NCI-H1105 (cell line): Measurements from ENCODE around the gene GRK3.
"Not testable (repeated sequence)": the region's sequence is repeated elsewhere in the genome, so short reads cannot be mapped to it uniquely, and the experiment has no call there.

Experiments
- DNase-seq: peaks from one replicate; lab custom pipeline; 2025; lab: John Stamatoyannopoulos, UW

Gene GRK3

GRCh38 chr22:25564320-25564978, at the start of gene GRK3:
TSS of gene GRK3 (plus strand) at chr22:25564675. CDS start at chr22:25565041, 366 bp downstream.
- DNase-seq: peak; percentile 41

GRCh38 chr22:25518000-25518663, 46.3 kb upstream of the GRK3 start:
- DNase-seq: no peak

- DNase-seq: no peak
Observed at GRCh38 chr22:25525376-25525775, 39.1 kb upstream of the GRK3 start.

- not testable (repeated sequence) for DNase-seq
Observed at GRCh38 chr22:25525804-25526584, 38.5 kb upstream of the GRK3 start.

GRCh38 chr22:25527016-25527415, 37.5 kb upstream of the GRK3 start:
- DNase-seq: not testable (repeated sequence)

GRCh38 chr22:25528068-25528467, 36.4 kb upstream of the GRK3 start:
- not testable (repeated sequence) for DNase-seq

- not testable (repeated sequence) for DNase-seq
Observed at GRCh38 chr22:25529059-25529458, 35.4 kb upstream of the GRK3 start.

GRCh38 chr22:25529541-25530137, 34.8 kb upstream of the GRK3 start:
- DNase-seq: not testable (repeated sequence)

GRCh38 chr22:25531677-25532076, 32.8 kb upstream of the GRK3 start:
- not testable (repeated sequence) for DNase-seq

GRCh38 chr22:25534724-25535123, 29.8 kb upstream of the GRK3 start:
- no peak for DNase-seq

- DNase-seq: no peak
Observed at GRCh38 chr22:25536589-25536988, 27.9 kb upstream of the GRK3 start.

GRCh38 chr22:25540166-25540907, 24.1 kb upstream of the GRK3 start:
- no peak for DNase-seq

GRCh38 chr22:25540908-25541660, 23.4 kb upstream of the GRK3 start:
- DNase-seq: no peak

- no peak for DNase-seq
Observed at GRCh38 chr22:25542191-25542590, 22.3 kb upstream of the GRK3 start.

- no peak for DNase-seq
Observed at GRCh38 chr22:25542720-25543402, 21.6 kb upstream of the GRK3 start.

GRCh38 chr22:25545146-25545545, 19.3 kb upstream of the GRK3 start:
- DNase-seq: no peak

GRCh38 chr22:25545672-25546071, 18.8 kb upstream of the GRK3 start:
- DNase-seq: no peak

GRCh38 chr22:25546242-25546641, 18.2 kb upstream of the GRK3 start:
- DNase-seq: no peak

- no peak for DNase-seq
Observed at GRCh38 chr22:25546751-25547150, 17.7 kb upstream of the GRK3 start.

- no peak for DNase-seq
Observed at GRCh38 chr22:25548866-25549464, 15.5 kb upstream of the GRK3 start.
